Lower leg skin (tissue), 3 donors: ENCODE data around the gene MTX3.

Source experiments
- CTCF ChIP-seq, 3 donors: fragments of 450-650 bp; IDR thresholded peaks; one replicate each; pipeline ENCODE4 v1.5.1; 2016; ENCODE audit warnings: antibody characterized with exemption in 3 of 3, mild to moderate bottlenecking in 3 of 3, moderate library complexity in 2 of 3
- POLR2A ChIP-seq, 2 donors: fragments of 450-650 bp; IDR thresholded peaks; one replicate each; pipeline ENCODE4 v1.6.1; 2016 to 2017; ENCODE audit warnings: antibody characterized with exemption in 2 of 2, mild to moderate bottlenecking in 1 of 2, moderate library complexity in 1 of 2

GRCh38 chr5:79975422-79975821 lies 15.6 kb downstream of the MTX3 start:
- TF ChIP-seq POLR2A (IDR thresholded peaks at IDR 0.05) (no peak), CTCF (IDR thresholded peaks at IDR 0.05) (no peak)
